ENCODE measurements around the gene PDE6A. TPM values are rescaled to one million over a fixed set of nuclear protein-coding genes. Genes with fewer than 3 reads are reported as not detected.

Gene PDE6A
- total and polyA plus RNA-seq, 4 donors = 0.06 TPM; not detected in 3

- TF ChIP-seq ATF3 (IDR thresholded peaks at IDR 0.05) (no peak), GABPA (IDR thresholded peaks at IDR 0.05 in 1 of 2, conservative IDR thresholded peaks at IDR 0.05 in 1 of 2) (no peak), FOXA1 (IDR thresholded peaks at IDR 0.05) (no peak), FOXA2 (IDR thresholded peaks at IDR 0.05) (no peak), YY1 (IDR thresholded peaks at IDR 0.05) (no peak)
Measured at GRCh38 chr5:149924486-149924885, 20.1 kb downstream of the PDE6A start (continued).

GRCh38 chr5:149922950-149923349 lies 21.6 kb downstream of the PDE6A start:
- 90% methylated on average over 6 of the region's 6 CpGs for WGBS
- Histone ChIP-seq H3K27me3 (ENCODE audit: control insufficient read depth in 4 of 4, insufficient read depth in 4 of 4, low read length in 3 of 4) (no peaks in the 10 kb centered on the region), H3K36me3 (ENCODE audit: control insufficient read depth in 4 of 4, insufficient read depth in 3 of 4, low read depth in 1 of 4, low read length in 3 of 4) (no peaks in the 10 kb centered on the region), H3K27ac (ENCODE audit: low read depth in 1 of 2, low read length in 2 of 2) (no peak overlapping the region), H3K4me1 (ENCODE audit: control insufficient read depth in 4 of 4, insufficient read depth in 4 of 4, low read length in 3 of 4) (no peaks in the 10 kb centered on the region), H3K9ac (ENCODE audit: low read depth in 1 of 2, low read length in 2 of 2) (no peak overlapping the region), H3K9me3 (ENCODE audit: control insufficient read depth in 4 of 4, low read length in 3 of 4) (no peaks in the 10 kb centered on the region), H3K4me3 (ENCODE audit: low read depth in 1 of 3, low read length in 3 of 3) (no peak overlapping the region)
- TF ChIP-seq NR2F2 (IDR thresholded peaks at IDR 0.05) = no peak
- DNase-seq (ENCODE audit: low spot score) = no peak

- H3K27me3 ChIP-seq (ENCODE audit: control insufficient read depth in 4 of 4, insufficient read depth in 4 of 4, low read length in 3 of 4) = no peaks in the 10 kb centered on the region
- H3K9me3 ChIP-seq (ENCODE audit: control insufficient read depth in 4 of 4, low read length in 3 of 4) = no peaks in the 10 kb centered on the region
- TF ChIP-seq HNF4G (IDR thresholded peaks at IDR 0.05) (no peak), SP1 (IDR thresholded peaks at IDR 0.05) (no peak), NR2F2 (IDR thresholded peaks at IDR 0.05) (no peak), JUND (IDR thresholded peaks at IDR 0.05) (no peak), ZBTB33 (IDR thresholded peaks at IDR 0.05) (no peak), CTCF (IDR thresholded peaks at IDR 0.05; ENCODE audit: low read depth, low read length, missing input control) (no peak)
- WGBS = 94% methylated on average over 3 of the region's 3 CpGs
- no peak overlapping the region for H3K4me3 ChIP-seq (ENCODE audit: low read depth in 1 of 3, low read length in 3 of 3)
- H3K27ac ChIP-seq (ENCODE audit: low read depth in 1 of 2, low read length in 2 of 2) = no peak overlapping the region
- no peaks in the 10 kb centered on the region for H3K36me3 ChIP-seq (ENCODE audit: control insufficient read depth in 4 of 4, insufficient read depth in 3 of 4, low read depth in 1 of 4, low read length in 3 of 4)
- H3K4me1 ChIP-seq (ENCODE audit: control insufficient read depth in 4 of 4, insufficient read depth in 4 of 4, low read length in 3 of 4) = no peaks in the 10 kb centered on the region
- no peak overlapping the region for H3K9ac ChIP-seq (ENCODE audit: low read depth in 1 of 2, low read length in 2 of 2)
- DNase-seq (ENCODE audit: low spot score) = no peak
Measured at GRCh38 chr5:149921597-149921996, 23.0 kb downstream of the PDE6A start.

- Histone ChIP-seq H3K27me3 (ENCODE audit: control insufficient read depth in 4 of 4, insufficient read depth in 4 of 4, low read length in 3 of 4) (no peaks in the 10 kb centered on the region), H3K4me1 (ENCODE audit: control insufficient read depth in 4 of 4, insufficient read depth in 4 of 4, low read length in 3 of 4) (no peaks in the 10 kb centered on the region), H3K9ac (ENCODE audit: low read depth in 1 of 2, low read length in 2 of 2) (no peak overlapping the region), H3K4me3 (ENCODE audit: low read depth in 1 of 3, low read length in 3 of 3) (no peak overlapping the region), H3K27ac (ENCODE audit: low read depth in 1 of 2, low read length in 2 of 2) (no peak overlapping the region), H3K36me3 (ENCODE audit: control insufficient read depth in 4 of 4, insufficient read depth in 3 of 4, low read depth in 1 of 4, low read length in 3 of 4) (no peaks in the 10 kb centered on the region), H3K9me3 (ENCODE audit: control insufficient read depth in 4 of 4, low read length in 3 of 4) (no peaks in the 10 kb centered on the region)
- 85% methylated on average over 6 of the region's 6 CpGs for WGBS
- no peak for DNase-seq (ENCODE audit: low spot score)
- TF ChIP-seq CTCF (IDR thresholded peaks at IDR 0.05; ENCODE audit: low read depth, low read length, missing input control) (no peak), YY1 (IDR thresholded peaks at IDR 0.05) (no peak), RXRA (IDR thresholded peaks at IDR 0.05) (no peak), REST (IDR thresholded peaks at IDR 0.05) (no peak), HNF4G (IDR thresholded peaks at IDR 0.05) (no peak), ATF3 (IDR thresholded peaks at IDR 0.05) (no peak)
Measured at GRCh38 chr5:149917073-149917676, 27.4 kb downstream of the PDE6A start.

Data from liver (tissue), 9 donors.